ENCODE results near the gene RETREG1.
A peak's percentile ranks its signal among the peaks of the same experiment; 100 is the strongest.
"Not testable (repeated sequence)": the region's sequence is repeated elsewhere in the genome, so short reads cannot be mapped to it uniquely, and the experiment has no call there.

Gene RETREG1

DNA sequence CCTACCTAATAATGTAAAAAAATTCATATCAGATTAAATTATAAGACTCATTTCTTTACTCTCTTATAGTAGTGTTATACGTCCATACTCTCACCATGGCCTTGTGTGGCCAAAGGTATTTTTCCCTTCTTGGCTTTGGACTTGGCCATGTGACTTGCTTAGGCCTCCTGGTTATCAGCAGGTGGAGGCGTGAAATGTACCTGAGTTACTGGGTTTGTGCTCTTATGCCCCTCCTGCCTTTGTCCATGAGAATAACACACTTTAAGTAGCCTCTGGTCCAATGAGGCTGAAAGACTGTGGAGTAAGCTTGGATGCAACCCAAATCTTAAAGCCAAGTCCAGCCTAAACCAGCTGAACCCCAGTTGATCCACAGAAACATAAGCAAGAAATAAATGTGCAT lies 68.7 kb downstream of the RETREG1 start:
- Histone ChIP-seq H3K27ac (ENCODE audit: low read length) (no peak overlapping the region), H3K4me1 (ENCODE audit: control insufficient read depth in 1 of 2, insufficient read depth in 2 of 2, low read length in 2 of 2) (peaks cover 0 to 5% of the 10 kb centered on the region in 2 donors)

DNA sequence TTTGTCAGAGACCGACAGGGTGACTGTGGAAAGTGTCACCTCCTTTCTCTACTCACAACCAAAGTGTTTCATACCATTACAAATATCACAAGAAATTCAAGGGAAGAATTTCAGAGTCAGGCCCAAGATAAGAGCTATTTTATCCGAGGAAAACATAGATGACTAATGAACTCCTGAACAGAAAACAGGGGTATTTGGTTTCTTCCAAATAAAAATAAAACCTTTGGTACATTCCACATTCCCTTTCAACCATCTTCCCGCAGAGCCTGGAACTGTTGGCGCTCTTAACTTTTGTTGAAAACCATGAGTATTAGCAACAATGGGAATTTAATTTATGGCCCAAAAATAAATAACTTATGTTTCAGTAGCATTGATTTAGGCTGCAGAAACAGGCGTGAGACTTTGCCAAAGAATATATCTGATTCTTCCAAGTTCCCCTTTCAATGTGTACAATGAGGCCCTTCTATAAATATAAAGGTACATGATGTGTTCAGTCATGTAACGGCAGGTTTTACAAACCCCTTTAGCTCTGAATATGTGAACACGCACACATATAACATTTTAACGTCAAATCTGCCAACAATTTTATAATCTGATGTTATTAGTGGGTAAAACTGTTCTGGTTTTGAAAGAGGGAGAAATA lies 69.5 kb downstream of the RETREG1 start:
- H3K4me3 ChIP-seq (ENCODE audit: low read depth in 1 of 2, low read length in 2 of 2): no peak overlapping the region
- H3K4me1 ChIP-seq (ENCODE audit: control insufficient read depth in 1 of 2, insufficient read depth in 2 of 2, low read length in 2 of 2): peaks cover 0 to 5% of the 10 kb centered on the region in 2 donors
- H3K27ac ChIP-seq (ENCODE audit: low read length): no peak overlapping the region

More for the DNA sequence above, 68.7 kb downstream of the RETREG1 start:
- Histone ChIP-seq H3K4me3 (ENCODE audit: low read depth in 1 of 2, low read length in 2 of 2) (no peak overlapping the region), H3K36me3 (ENCODE audit: control insufficient read depth in 1 of 2, insufficient read depth in 2 of 2, low read length in 2 of 2) (no peaks in the 10 kb centered on the region), H3K9me3 (ENCODE audit: control insufficient read depth in 1 of 2, low read length in 2 of 2) (no peaks in the 10 kb centered on the region), H3K27me3 (ENCODE audit: low read depth, low read length) (no peaks in the 10 kb centered on the region)

DNA sequence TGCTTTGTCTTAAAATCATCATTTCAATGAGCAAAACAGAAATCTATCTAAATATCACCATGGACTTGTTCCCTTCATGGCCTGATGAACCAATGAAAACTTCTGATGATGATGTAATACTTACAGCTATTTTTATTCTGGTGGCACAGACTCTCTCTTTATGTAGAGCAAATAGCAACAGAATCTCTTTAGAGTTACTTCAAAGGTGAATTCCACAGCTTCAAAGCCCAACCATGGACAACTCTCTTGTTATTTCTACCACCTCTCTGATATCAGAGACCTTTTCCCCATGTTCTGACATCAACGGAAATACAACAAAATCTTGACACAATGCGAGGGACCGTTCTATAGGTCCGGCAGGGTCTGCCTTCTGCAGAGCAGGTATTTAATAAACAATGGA lies 70.1 kb downstream of the RETREG1 start:
- H3K36me3 ChIP-seq (ENCODE audit: control insufficient read depth in 1 of 2, insufficient read depth in 2 of 2, low read length in 2 of 2): no peaks in the 10 kb centered on the region
- H3K4me1 ChIP-seq (ENCODE audit: control insufficient read depth in 1 of 2, insufficient read depth in 2 of 2, low read length in 2 of 2): peaks cover 0 to 5% of the 10 kb centered on the region in 2 donors
- no peaks in the 10 kb centered on the region for H3K9me3 ChIP-seq (ENCODE audit: control insufficient read depth in 1 of 2, low read length in 2 of 2)
- H3K27ac ChIP-seq (ENCODE audit: low read length): no peak overlapping the region
- H3K4me3 ChIP-seq (ENCODE audit: low read depth in 1 of 2, low read length in 2 of 2): no peak overlapping the region
- no peaks in the 10 kb centered on the region for H3K27me3 ChIP-seq (ENCODE audit: low read depth, low read length)

More for the DNA sequence above, 69.5 kb downstream of the RETREG1 start:
- no peaks in the 10 kb centered on the region for H3K36me3 ChIP-seq (ENCODE audit: control insufficient read depth in 1 of 2, insufficient read depth in 2 of 2, low read length in 2 of 2)
- no peaks in the 10 kb centered on the region for H3K9me3 ChIP-seq (ENCODE audit: control insufficient read depth in 1 of 2, low read length in 2 of 2)
- no peaks in the 10 kb centered on the region for H3K27me3 ChIP-seq (ENCODE audit: low read depth, low read length)

DNA sequence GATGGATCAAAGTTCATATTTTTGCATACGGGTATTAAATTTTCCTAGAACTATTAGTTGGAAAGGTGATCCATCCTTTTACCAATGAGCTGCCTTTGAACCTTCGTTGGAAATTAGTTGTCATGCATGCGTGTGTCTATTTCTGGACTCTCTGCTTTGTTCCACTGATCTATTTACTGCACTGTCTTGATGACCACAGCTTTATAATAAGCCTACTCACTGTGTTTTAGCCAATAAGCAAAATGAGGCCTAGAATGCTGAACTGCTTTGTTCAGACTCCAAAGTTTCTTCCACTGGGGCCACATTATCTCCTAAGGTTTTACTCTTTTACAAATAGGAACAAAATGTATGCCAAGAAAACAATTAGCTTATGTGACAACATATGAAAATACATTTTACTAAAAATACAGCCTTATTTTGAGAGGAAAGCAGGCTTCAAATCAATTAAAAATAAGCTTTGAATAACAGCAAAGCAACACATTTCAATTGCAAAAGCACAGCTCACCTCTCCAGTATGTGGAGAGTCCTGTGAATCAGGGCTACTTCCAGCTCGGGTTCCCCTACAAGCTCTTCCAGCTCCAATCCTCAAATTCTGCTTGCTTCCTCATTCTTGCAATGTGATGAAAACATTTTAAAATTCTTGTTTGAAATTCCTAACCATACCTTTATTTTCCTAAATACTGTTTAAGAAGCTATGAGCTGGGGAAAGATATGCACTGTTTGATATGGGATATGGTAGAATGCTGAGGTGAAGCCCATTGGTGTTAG lies 72.0 kb downstream of the RETREG1 start:
- Histone ChIP-seq H3K9me3 (ENCODE audit: control insufficient read depth in 1 of 2, low read length in 2 of 2) (no peaks in the 10 kb centered on the region), H3K4me3 (ENCODE audit: low read depth in 1 of 2, low read length in 2 of 2) (no peak overlapping the region), H3K27me3 (ENCODE audit: low read depth, low read length) (no peaks in the 10 kb centered on the region), H3K36me3 (ENCODE audit: control insufficient read depth in 1 of 2, insufficient read depth in 2 of 2, low read length in 2 of 2) (no peaks in the 10 kb centered on the region), H3K27ac (ENCODE audit: low read length) (no peak overlapping the region), H3K4me1 (ENCODE audit: control insufficient read depth in 1 of 2, insufficient read depth in 2 of 2, low read length in 2 of 2) (no peaks in the 10 kb centered on the region)

DNA sequence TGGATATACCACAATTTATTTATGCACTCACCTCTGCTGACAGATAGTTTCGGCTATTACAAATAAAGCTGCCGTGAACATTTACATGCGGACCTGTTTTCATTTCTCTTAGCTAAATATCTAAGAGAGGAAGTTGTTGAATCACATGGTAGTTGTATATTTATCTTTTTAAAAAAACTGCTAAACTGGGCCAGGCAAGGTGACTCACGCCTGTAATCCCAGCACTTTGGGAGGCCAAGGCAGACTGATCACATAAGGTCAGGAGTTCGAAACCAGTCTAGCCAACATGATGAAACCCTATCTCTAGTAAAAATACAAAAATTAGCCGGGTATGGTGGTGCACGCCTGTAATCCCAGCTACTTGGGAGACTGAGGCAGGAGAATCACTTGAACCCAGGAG lies 73.6 kb downstream of the RETREG1 start:
- not testable (repeated sequence) for H3K4me3 ChIP-seq (ENCODE audit: low read depth in 1 of 2, low read length in 2 of 2); H3K27me3 ChIP-seq (ENCODE audit: low read depth, low read length); H3K9me3 ChIP-seq (ENCODE audit: control insufficient read depth in 1 of 2, low read length in 2 of 2); H3K4me1 ChIP-seq (ENCODE audit: control insufficient read depth in 1 of 2, insufficient read depth in 2 of 2, low read length in 2 of 2); H3K36me3 ChIP-seq (ENCODE audit: control insufficient read depth in 1 of 2, insufficient read depth in 2 of 2, low read length in 2 of 2); H3K27ac ChIP-seq (ENCODE audit: low read length)

DNA sequence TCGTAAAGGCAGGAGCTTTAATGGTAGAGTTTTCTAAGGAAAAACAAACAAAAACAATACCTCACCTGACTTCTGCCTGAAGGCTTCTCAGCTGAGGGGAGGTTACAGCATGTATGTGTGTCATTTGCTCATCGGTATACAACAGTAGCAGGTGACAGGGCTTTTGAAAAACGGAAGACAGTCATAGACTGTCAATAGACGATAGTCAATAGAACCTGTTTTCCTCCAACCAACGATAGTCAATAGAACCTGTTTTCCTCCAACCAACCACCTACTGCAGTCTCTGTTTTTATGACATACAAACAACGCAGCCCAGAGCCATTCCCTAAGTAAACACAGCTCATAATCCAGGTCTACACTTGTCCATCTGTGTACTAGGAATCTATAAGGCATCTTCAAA lies 74.6 kb downstream of the RETREG1 start:
- no peaks in the 10 kb centered on the region for H3K36me3 ChIP-seq (ENCODE audit: control insufficient read depth in 1 of 2, insufficient read depth in 2 of 2, low read length in 2 of 2)
- no peaks in the 10 kb centered on the region for H3K27me3 ChIP-seq (ENCODE audit: low read depth, low read length)
- H3K4me3 ChIP-seq (ENCODE audit: low read depth in 1 of 2, low read length in 2 of 2): no peak overlapping the region
- no peak overlapping the region for H3K27ac ChIP-seq (ENCODE audit: low read length)
- H3K9me3 ChIP-seq (ENCODE audit: control insufficient read depth in 1 of 2, low read length in 2 of 2): no peaks in the 10 kb centered on the region
- H3K4me1 ChIP-seq (ENCODE audit: control insufficient read depth in 1 of 2, insufficient read depth in 2 of 2, low read length in 2 of 2): peaks cover 0 to 4% of the 10 kb centered on the region in 2 donors

DNA sequence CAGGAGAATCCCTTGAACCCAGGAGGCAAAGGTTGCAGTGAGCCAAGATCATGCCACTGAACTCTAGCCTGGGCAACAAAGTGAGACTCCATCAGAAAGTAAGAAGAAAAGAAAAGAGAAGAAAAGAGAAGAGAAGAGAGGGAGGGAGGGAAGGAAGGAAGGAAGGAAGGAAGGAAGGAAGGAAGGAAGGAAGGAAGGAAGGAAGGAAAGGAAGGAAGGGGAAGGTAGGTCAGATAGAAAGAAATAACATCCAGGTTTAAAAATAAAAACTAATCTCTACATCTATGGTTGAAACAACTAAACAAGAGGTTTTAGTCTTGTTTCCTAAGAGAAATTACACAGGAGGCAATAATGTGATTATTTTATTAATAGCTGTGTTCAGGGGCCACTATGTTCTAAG lies 75.2 kb downstream of the RETREG1 start:
- not testable (repeated sequence) for H3K27me3 ChIP-seq (ENCODE audit: low read depth, low read length); H3K9me3 ChIP-seq (ENCODE audit: control insufficient read depth in 1 of 2, low read length in 2 of 2); H3K27ac ChIP-seq (ENCODE audit: low read length); H3K4me3 ChIP-seq (ENCODE audit: low read depth in 1 of 2, low read length in 2 of 2); H3K4me1 ChIP-seq (ENCODE audit: control insufficient read depth in 1 of 2, insufficient read depth in 2 of 2, low read length in 2 of 2); H3K36me3 ChIP-seq (ENCODE audit: control insufficient read depth in 1 of 2, insufficient read depth in 2 of 2, low read length in 2 of 2)

DNA sequence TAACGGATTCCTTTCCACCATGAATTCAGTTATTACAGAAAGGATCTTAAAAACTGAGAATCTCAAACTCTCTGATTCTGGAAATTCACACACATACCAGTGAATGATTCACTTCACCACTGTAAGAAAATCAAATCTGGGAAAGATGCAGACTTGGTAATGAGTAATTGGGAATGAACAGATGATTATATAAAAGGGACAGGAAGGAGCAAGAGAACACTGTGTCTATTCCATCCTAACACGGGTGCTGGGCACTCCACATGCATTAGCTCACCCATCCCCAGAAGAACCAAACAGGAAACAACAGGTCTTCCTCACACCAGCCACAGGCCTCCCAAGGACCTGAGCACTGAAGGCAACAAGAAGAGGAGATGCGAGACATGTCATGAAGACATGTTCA lies 76.4 kb downstream of the RETREG1 start:
- Histone ChIP-seq H3K9me3 (ENCODE audit: control insufficient read depth in 1 of 2, low read length in 2 of 2) (no peaks in the 10 kb centered on the region), H3K27me3 (ENCODE audit: low read depth, low read length) (no peaks in the 10 kb centered on the region), H3K4me1 (ENCODE audit: control insufficient read depth in 1 of 2, insufficient read depth in 2 of 2, low read length in 2 of 2) (peaks cover 0 to 4% of the 10 kb centered on the region in 2 donors), H3K36me3 (ENCODE audit: control insufficient read depth in 1 of 2, insufficient read depth in 2 of 2, low read length in 2 of 2) (no peaks in the 10 kb centered on the region), H3K4me3 (ENCODE audit: low read depth in 1 of 2, low read length in 2 of 2) (no peak overlapping the region), H3K27ac (ENCODE audit: low read length) (no peak overlapping the region)

DNA sequence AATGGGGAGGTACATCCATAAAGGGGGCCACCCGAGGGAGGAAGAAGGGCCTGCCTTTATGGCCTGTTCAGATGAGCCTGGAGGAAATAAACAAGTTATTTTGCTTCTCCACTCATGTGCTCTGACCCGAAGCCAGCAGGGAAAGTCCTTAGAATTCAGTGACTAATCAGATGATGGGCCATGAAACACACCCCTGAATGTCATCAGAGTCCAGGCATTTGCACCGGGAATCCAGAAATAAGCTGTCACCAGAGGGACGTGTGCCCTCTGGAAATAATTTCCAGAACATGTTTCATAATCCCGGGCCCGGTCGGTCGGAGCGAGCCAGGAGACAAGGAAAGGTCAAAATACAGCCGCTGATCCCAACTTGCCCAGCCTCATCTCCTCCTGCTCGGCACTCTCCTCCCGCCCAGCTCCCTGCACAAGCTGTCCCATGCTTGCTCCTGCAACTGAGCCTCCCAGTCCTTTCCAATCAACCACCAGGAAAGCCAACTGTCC lies 77.6 kb downstream of the RETREG1 start:
- no peaks in the 10 kb centered on the region for H3K9me3 ChIP-seq (ENCODE audit: control insufficient read depth in 1 of 2, low read length in 2 of 2)
- H3K36me3 ChIP-seq (ENCODE audit: control insufficient read depth in 1 of 2, insufficient read depth in 2 of 2, low read length in 2 of 2): no peaks in the 10 kb centered on the region
- H3K27me3 ChIP-seq (ENCODE audit: low read depth, low read length): no peaks in the 10 kb centered on the region
- H3K4me1 ChIP-seq (ENCODE audit: control insufficient read depth in 1 of 2, insufficient read depth in 2 of 2, low read length in 2 of 2): peaks cover 0 to 4% of the 10 kb centered on the region in 2 donors
- H3K27ac ChIP-seq (ENCODE audit: low read length): peak overlapping the region; percentile 75
- H3K4me3 ChIP-seq (ENCODE audit: low read depth in 1 of 2, low read length in 2 of 2): no peak overlapping the region

DNA sequence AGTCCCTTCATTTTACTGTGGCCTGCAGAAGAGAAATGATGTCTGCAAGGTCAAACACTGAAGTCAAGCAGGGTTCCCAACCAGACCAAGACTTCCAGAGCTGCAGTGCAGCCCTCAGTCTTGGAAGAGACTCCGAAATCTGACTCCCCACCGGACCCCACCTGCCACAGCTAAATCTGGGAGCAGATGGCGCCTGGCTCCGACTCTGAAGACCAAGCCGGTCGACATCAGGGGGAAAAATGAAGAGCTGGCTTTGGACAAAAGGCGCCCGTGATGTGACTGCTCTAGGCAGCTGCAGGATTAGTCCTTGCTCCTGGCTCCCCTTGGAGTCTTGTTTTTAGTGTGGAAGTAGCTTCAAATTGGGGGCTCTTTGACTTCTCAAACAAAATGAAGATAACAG lies 78.8 kb downstream of the RETREG1 start:
- Histone ChIP-seq H3K27ac (ENCODE audit: low read length) (no peak overlapping the region), H3K4me1 (ENCODE audit: control insufficient read depth in 1 of 2, insufficient read depth in 2 of 2, low read length in 2 of 2) (peaks cover 0 to 4% of the 10 kb centered on the region in 2 donors), H3K4me3 (ENCODE audit: low read depth in 1 of 2, low read length in 2 of 2) (no peak overlapping the region), H3K36me3 (ENCODE audit: control insufficient read depth in 1 of 2, insufficient read depth in 2 of 2, low read length in 2 of 2) (no peaks in the 10 kb centered on the region), H3K9me3 (ENCODE audit: control insufficient read depth in 1 of 2, low read length in 2 of 2) (no peaks in the 10 kb centered on the region), H3K27me3 (ENCODE audit: low read depth, low read length) (no peaks in the 10 kb centered on the region)

DNA sequence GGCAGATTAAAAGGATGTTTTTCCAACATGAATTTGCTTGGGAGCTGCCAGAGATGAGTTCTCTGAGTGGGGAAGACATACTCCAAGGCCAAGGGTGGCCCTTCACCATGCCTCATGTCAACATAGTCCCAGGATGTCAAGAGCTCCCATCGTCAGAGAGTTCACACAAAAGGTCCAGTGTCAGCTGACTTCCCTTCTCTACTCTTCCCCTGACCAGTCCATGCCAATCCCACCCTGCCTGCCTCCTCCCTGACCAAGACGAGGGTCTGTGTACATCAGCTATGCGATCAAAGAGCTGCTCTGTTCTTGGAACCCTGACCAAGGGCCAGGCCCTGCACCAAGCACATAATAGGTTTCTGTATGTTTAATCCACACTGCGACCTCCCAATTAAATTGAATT lies 80.0 kb downstream of the RETREG1 start:
- H3K36me3 ChIP-seq (ENCODE audit: control insufficient read depth in 1 of 2, insufficient read depth in 2 of 2, low read length in 2 of 2): no peaks in the 10 kb centered on the region
- H3K9me3 ChIP-seq (ENCODE audit: control insufficient read depth in 1 of 2, low read length in 2 of 2): no peaks in the 10 kb centered on the region
- H3K4me1 ChIP-seq (ENCODE audit: control insufficient read depth in 1 of 2, insufficient read depth in 2 of 2, low read length in 2 of 2): peaks cover 0 to 4% of the 10 kb centered on the region in 2 donors
- no peak overlapping the region for H3K4me3 ChIP-seq (ENCODE audit: low read depth in 1 of 2, low read length in 2 of 2)
- no peaks in the 10 kb centered on the region for H3K27me3 ChIP-seq (ENCODE audit: low read depth, low read length)
- no peak overlapping the region for H3K27ac ChIP-seq (ENCODE audit: low read length)

Data from muscle layer of duodenum (tissue), 2 donors.